H1 (cell line): ENCODE measurements around the gene SCP2. TPM values are rescaled to one million over a fixed set of nuclear protein-coding genes. Genes with fewer than 3 reads are reported as not detected.

Experiments
- CTCF ChIA-PET: fragments of 300-600 bp; sonication (Branson Sonifier 250); formaldehyde crosslinking; loops from one replicate; lab custom pipeline; 2021; ENCODE audit not compliant: partially characterized antibody; lab: Charles Lee
- POLR2A ChIA-PET: fragments of 300-600 bp; sonication (Branson Sonifier 250); formaldehyde crosslinking; loops from one replicate; lab custom pipeline; 2021; ENCODE audit warnings: inconsistent platforms; ENCODE audit not compliant: partially characterized antibody; lab: Charles Lee
- DNase-seq, 2 experiments: peaks; one replicate each; pipeline versions ENCODE4 v3.0.0 to v3.0.0-alpha.2; 2010 to 2022; ENCODE audit warnings: low spot score in 2 of 2, low read depth in 1 of 2, mixed read lengths in 1 of 2
- FAIRE-seq: peaks from 2 replicates; lab custom pipeline; 2011; peaks lifted over from hg19 to GRCh38; lab: Jason Lieb, UNC
- H2AFZ ChIP-seq: 2 replicates; pipeline ENCODE4 v1.8.1; 2012; ENCODE audit warnings: low read length, inconsistent platforms
- H2AK5ac ChIP-seq: 2 replicates; pipeline ENCODE4 v1.6.1; 2013; ENCODE audit warnings: low read depth, low read length
- H2BK120ac ChIP-seq: replicated peaks from 2 replicates; pipeline ENCODE3; 2013; ENCODE audit warnings: low read depth, low read length, inconsistent platforms
- H2BK12ac ChIP-seq: 2 replicates; pipeline ENCODE4 v1.6.1; 2013; ENCODE audit warnings: low read depth, low read length
- H2BK15ac ChIP-seq: 2 replicates; pipeline ENCODE4 v1.6.1; 2013; ENCODE audit warnings: low read length
- H2BK20ac ChIP-seq: 2 replicates; pipeline ENCODE4 v1.6.1; 2013; ENCODE audit warnings: low read length
- H2BK5ac ChIP-seq: 2 replicates; pipeline ENCODE4 v1.6.1; 2013; ENCODE audit warnings: low read depth, low read length
- H3K14ac ChIP-seq: 2 replicates; pipeline ENCODE4 v1.6.1; 2013; ENCODE audit warnings: inconsistent platforms; ENCODE audit not compliant: insufficient read length
- H3K18ac ChIP-seq: 2 replicates; pipeline ENCODE4 v1.6.1; 2013; ENCODE audit warnings: low read length; ENCODE audit errors: extremely low read depth
- H3K23ac ChIP-seq: 2 replicates; pipeline ENCODE4 v1.6.1; 2013; ENCODE audit warnings: inconsistent platforms; ENCODE audit not compliant: insufficient read length
- H3K23me2 ChIP-seq: 2 replicates; pipeline ENCODE4 v1.6.1; 2013; ENCODE audit warnings: low read depth, low read length
- H3K27ac ChIP-seq: 2 replicates; pipeline ENCODE4 v1.6.1; 2011; ENCODE audit warnings: low read depth, low read length, inconsistent platforms
- H3K27me3 ChIP-seq, 4 experiments: replicated peaks in 1 of 4; 1 replicate in 1 of 4; 2 replicates in 3 of 4; pipeline versions ENCODE4 v1.6.1 to v1.8.1; 2011 to 2013; ENCODE audit warnings: low read length in 3 of 4, mild to moderate bottlenecking in 3 of 4, inconsistent platforms in 2 of 4, mixed read lengths in 2 of 4, moderate library complexity in 1 of 4; ENCODE audit not compliant: control insufficient read depth in 3 of 4, insufficient read depth in 3 of 4; ENCODE audit errors: extremely low read depth in 1 of 4
- H3K36me3 ChIP-seq, 4 experiments: 2 replicates each; pipeline versions ENCODE4 v1.6.1 to v1.8.1; 2011 to 2013; ENCODE audit warnings: mild to moderate bottlenecking in 4 of 4, low read length in 3 of 4, moderate library complexity in 2 of 4, control low read depth in 1 of 4, inconsistent platforms in 1 of 4; ENCODE audit not compliant: insufficient read depth in 4 of 4, control insufficient read depth in 2 of 4
- H3K4ac ChIP-seq: replicated peaks from 2 replicates; pipeline ENCODE3; 2013; ENCODE audit warnings: low read length, low read depth, mixed read lengths, inconsistent platforms; ENCODE audit not compliant: insufficient read length
- H3K4me1 ChIP-seq, 4 experiments: replicated peaks in 1 of 4; 1 replicate in 1 of 4; 2 replicates in 3 of 4; pipeline versions ENCODE4 v1.6.1 to v1.8.1; 2011 to 2013; ENCODE audit warnings: low read length in 3 of 4, inconsistent platforms in 2 of 4, mixed read lengths in 1 of 4; ENCODE audit not compliant: insufficient read depth in 4 of 4, control insufficient read depth in 3 of 4
- H3K4me2 ChIP-seq, 2 experiments: 2 replicates each; pipeline versions ENCODE4 v1.6.1 to v1.8.1; 2011 to 2013; ENCODE audit warnings: low read depth in 2 of 2, low read length in 2 of 2, control low read depth in 1 of 2, inconsistent platforms in 1 of 2, mild to moderate bottlenecking in 1 of 2; ENCODE audit not compliant: insufficient read depth in 1 of 2
- H3K4me3 ChIP-seq, 4 experiments: fragments of 200-600, 300-600 bp in 1 of 4; sonication (generic), shearing (Covaris generic), sonication (Bioruptor Twin) in 1 of 4; 2 replicates each; pipeline versions ENCODE4 v1.5.1 to v1.8.1; 2011 to 2016; ENCODE audit warnings: low read length in 4 of 4, low read depth in 3 of 4, control low read depth in 2 of 4, inconsistent platforms in 2 of 4, mild to moderate bottlenecking in 2 of 4, mixed read lengths in 1 of 4, moderate library complexity in 1 of 4; ENCODE audit not compliant: insufficient read depth in 2 of 4; ENCODE audit errors: extremely low read depth in 1 of 4
- H3K56ac ChIP-seq: replicated peaks from 2 replicates; pipeline ENCODE3; 2013; ENCODE audit warnings: low read depth, mild to moderate bottlenecking, mixed read lengths, low read length, inconsistent platforms; ENCODE audit not compliant: insufficient read length
- H3K79me1 ChIP-seq: 2 replicates; pipeline ENCODE4 v1.6.1; 2013; ENCODE audit warnings: low read depth, low read length, control low read depth
- H3K79me2 ChIP-seq, 2 experiments: 2 replicates each; pipeline versions ENCODE4 v1.6.1 to v1.8.1; 2012 to 2013; ENCODE audit warnings: low read length in 2 of 2, mild to moderate bottlenecking in 2 of 2, inconsistent platforms in 1 of 2; ENCODE audit not compliant: insufficient read depth in 2 of 2, control insufficient read depth in 1 of 2
- H3K9ac ChIP-seq, 4 experiments: replicated peaks in 1 of 4; 1 replicate in 1 of 4; 2 replicates in 3 of 4; pipeline versions ENCODE4 v1.6.1 to v1.8.1; 2011 to 2013; ENCODE audit warnings: low read depth in 3 of 4, low read length in 3 of 4, control low read depth in 2 of 4, mild to moderate bottlenecking in 2 of 4, moderate library complexity in 2 of 4, inconsistent platforms in 1 of 4; ENCODE audit errors: extremely low read depth in 1 of 4
- H3K9me3 ChIP-seq, 2 experiments: 2 replicates each; pipeline versions ENCODE4 v1.6.1 to v1.8.1; 2012 to 2013; ENCODE audit warnings: mild to moderate bottlenecking in 2 of 2, moderate library complexity in 2 of 2, control low read depth in 1 of 2, inconsistent platforms in 1 of 2, low read depth in 1 of 2, low read length in 1 of 2, mixed read lengths in 1 of 2; ENCODE audit not compliant: insufficient read depth in 2 of 2
- H4K20me1 ChIP-seq, 2 experiments: replicated peaks in 1 of 2; 2 replicates each; pipeline versions ENCODE3 to v1.8.1; 2011 to 2013; ENCODE audit warnings: inconsistent platforms in 2 of 2, low read length in 2 of 2, mild to moderate bottlenecking in 1 of 2; ENCODE audit not compliant: insufficient read depth in 2 of 2, control insufficient read depth in 1 of 2
- H4K5ac ChIP-seq: 2 replicates; pipeline ENCODE4 v1.6.1; 2013; ENCODE audit warnings: low read length, low read depth, mixed read lengths, inconsistent platforms; ENCODE audit not compliant: insufficient read length
- H4K8ac ChIP-seq: 2 replicates; pipeline ENCODE4 v1.8.0; 2013; ENCODE audit warnings: mild to moderate bottlenecking, moderate library complexity, low read length, inconsistent platforms; ENCODE audit not compliant: insufficient read depth; ENCODE audit errors: extremely low read depth
- H4K91ac ChIP-seq: replicated peaks from 2 replicates; pipeline ENCODE3; 2013; ENCODE audit warnings: low read length, mixed read lengths, inconsistent platforms; ENCODE audit not compliant: insufficient read length
- FOSL1 ChIP-seq: IDR thresholded peaks from 2 replicates; pipeline ENCODE4 v1.6.1; 2011; ENCODE audit warnings: mild to moderate bottlenecking, low read depth, low read length, moderate library complexity; ENCODE audit not compliant: insufficient read depth
- PHF8 ChIP-seq: fragments of 200-600 bp; sonication (generic); conservative IDR thresholded peaks from 2 replicates; pipeline ENCODE4 v1.7.1; 2012; ENCODE audit warnings: low read depth, mild to moderate bottlenecking, inconsistent platforms, low read length, moderate library complexity
- YY1 ChIP-seq: IDR thresholded peaks from 2 replicates; pipeline ENCODE4 v1.6.1; 2011; ENCODE audit warnings: low read depth, mild to moderate bottlenecking, low read length
- WGBS, 2 experiments: shearing (Covaris generic) in 1 of 2; methylation state at CpG; one replicate each; pipeline versions ENCODE4 v1.1.6 to v1.1.7; 2013 to 2015; ENCODE audit warnings: low lambda C conversion rate in 2 of 2, mixed read lengths in 2 of 2, inconsistent platforms in 1 of 2, low coverage in 1 of 2, missing lambda C conversion rate in 1 of 2; ENCODE audit not compliant: insufficient replicate concordance in 2 of 2, insufficient coverage in 1 of 2, insufficient read length in 1 of 2; ENCODE audit errors: extremely low coverage in 1 of 2, missing lambda C conversion rate in 1 of 2; 5-methylcytosine and 5-hydroxymethylcytosine counted together
- polyA plus RNA-seq, 7 experiments: library from polyadenylated mRNA; depleted of rRNA in 3 of 7; stranded (reverse) in 5 of 7; unstranded in 2 of 7; fragments of >200 nt in 5 of 7; fragments of 200-250 nt in 2 of 7; gene quantifications; 1 replicate in 5 of 7; 2 replicates in 1 of 7; 4 replicates in 1 of 7; pipeline versions ENCODE4 v1.2.1 to v1.2.3, GENCODE V29; 2011 to 2013; ENCODE audit warnings: missing spikeins in 2 of 7, mixed read lengths in 2 of 7
- total RNA-seq: library from RNA; stranded (reverse); fragmentation: NEBNext Ultra II Directional; extraction: Animal tissue kit (Norgen Biotek cat#: 25700); gene quantifications from 2 replicates; pipeline ENCODE4 v1.2.1, GENCODE V29; 2021

The SCP2 gene
- total and polyA plus RNA-seq, 2 of the 8 experiments (the other 6 are each of a cell fraction or from before 2014, with no cell fraction given) = 20.9 to 54.3 TPM

DNA sequence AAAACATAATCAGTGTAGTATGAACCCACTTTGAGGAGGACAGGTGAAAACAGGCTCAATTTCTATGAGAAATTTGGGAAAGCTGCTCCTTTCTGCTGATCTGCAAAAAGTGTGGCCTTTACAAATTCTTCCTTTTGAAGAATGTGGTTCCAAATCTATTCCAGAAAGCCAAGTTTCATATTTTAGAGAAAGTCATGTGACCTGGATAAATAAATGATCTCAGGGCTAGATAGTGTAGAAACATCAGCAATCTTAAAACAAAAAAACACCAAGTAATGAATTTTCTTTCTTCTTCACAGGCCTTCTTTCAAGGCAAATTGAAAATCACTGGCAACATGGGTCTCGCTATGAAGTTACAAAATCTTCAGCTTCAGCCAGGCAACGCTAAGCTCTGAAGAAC is 123.2 kb downstream of the SCP2 start:
- Histone ChIP-seq H3K18ac (no peak overlapping the region), H2BK20ac (no peak overlapping the region), H3K79me2 (no peaks in the 10 kb centered on the region), H3K23ac (no peak overlapping the region), H2AFZ (no peak overlapping the region), H2AK5ac (no peak overlapping the region), H3K27ac (no peak overlapping the region), H2BK120ac (no peak overlapping the region), H4K91ac (no peak overlapping the region), H3K79me1 (no peaks in the 10 kb centered on the region), H3K4me3 (no peak overlapping the region), H4K20me1 (no peaks in the 10 kb centered on the region), H3K36me3 (no peaks in the 10 kb centered on the region; a peak in 1 of 8 replicates), H2BK15ac (no peak overlapping the region), H2BK12ac (no peak overlapping the region), H4K8ac (no peak overlapping the region), H3K4ac (no peak overlapping the region), H2BK5ac (no peak overlapping the region), H3K56ac (no peak overlapping the region), H3K9me3 (no peaks in the 10 kb centered on the region), H3K9ac (no peak overlapping the region; a peak in 1 of 7 replicates), H3K14ac (no peak overlapping the region), H3K4me2 (no peak overlapping the region), H3K23me2 (no peaks in the 10 kb centered on the region), H4K5ac (no peak overlapping the region), H3K27me3 (no peaks in the 10 kb centered on the region), H3K4me1 (peaks cover 3 to 12% (median 8%) of the 10 kb centered on the region in 4 experiments)
- DNase-seq (no peak), FAIRE-seq (no peak)
- TF ChIP-seq YY1 (no peak), PHF8 (no peak), FOSL1 (no peak)
- CTCF ChIA-PET = interaction anchor here (0.6 kb wide), 1 partner anchor 29 kb away, joined by 3 read pairs; no protein-coding TSS in a partner anchor
- WGBS, 2 experiments = 85% methylated on average over 2 of the region's 2 CpGs; no CpG with 5 or more reads in 1 of the 2 experiments
- POLR2A ChIA-PET = no interaction called here
